GM12878 (cell line): ENCODE measurements around the gene ARFIP1. TPM values are rescaled to one million over a fixed set of nuclear protein-coding genes. Genes with fewer than 3 reads are reported as not detected.

Experiments
- ATAC-seq: fragments of 200-7000 bp; cut with Tn5 transposase; 3 replicates; pipeline ENCODE4 v1.9.1; 2020; ENCODE audit warnings: mild to moderate bottlenecking, moderate library complexity
- BruUV-seq: library from RNA; stranded (reverse); fragments of 400-500 nt; replicated peaks from 2 replicates; lab custom pipeline; 2021; lab: Mats Ljungman, UMichigan
- CTCF ChIA-PET: fragments of 300-600 bp; sonication (Branson Sonifier 250); formaldehyde crosslinking; extraction: SDS; loops from one replicate; lab custom pipeline; 2021; ENCODE audit warnings: inconsistent platforms; lab: Yijun Ruan, JAX
- POLR2A ChIA-PET: fragments of 350-600 bp; formaldehyde crosslinking; extraction: SDS; loops from one replicate; lab custom pipeline; 2021; ENCODE audit warnings: inconsistent platforms; lab: Charles Lee
- RAD21 ChIA-PET: fragments of 300-600 bp; sonication (Branson Sonifier 250); formaldehyde crosslinking; loops from one replicate; lab custom pipeline; 2023; ENCODE audit warnings: antibody characterized with exemption; ENCODE audit not compliant: unreplicated experiment; lab: Charles Lee
- SMC1A ChIA-PET: fragments of 300-600 bp; sonication (Branson Sonifier 250); formaldehyde crosslinking; loops from one replicate; lab custom pipeline; 2023; ENCODE audit not compliant: unreplicated experiment, uncharacterized antibody; lab: Charles Lee
- DNase-seq: peaks from one replicate; pipeline ENCODE4 v3.0.0-alpha.2; 2011; ENCODE audit warnings: low read depth, low spot score
- FAIRE-seq: peaks from 3 replicates; lab custom pipeline; 2011; peaks lifted over from hg19 to GRCh38; lab: Jason Lieb, UNC
- H2AFZ ChIP-seq: 2 replicates; pipeline ENCODE4 v1.6.0; 2011; ENCODE audit warnings: low read depth, low read length, control low read depth; ENCODE audit not compliant: control insufficient read depth
- H3K27ac ChIP-seq: 2 replicates; pipeline ENCODE4 v1.5.1; 2011; ENCODE audit warnings: control low read depth; ENCODE audit not compliant: control insufficient read depth, insufficient read depth
- H3K27me3 ChIP-seq, 2 experiments: replicated peaks in 1 of 2; 2 replicates each; pipeline versions ENCODE4 v1.6.0 to v1.6.1; 2011; ENCODE audit warnings: low read length in 1 of 2; ENCODE audit not compliant: control insufficient read depth in 2 of 2, insufficient read depth in 2 of 2
- H3K36me3 ChIP-seq, 2 experiments: 2 replicates each; pipeline ENCODE4 v1.5.1; 2011; ENCODE audit warnings: low read length in 1 of 2; ENCODE audit not compliant: control insufficient read depth in 2 of 2, insufficient read depth in 2 of 2
- H3K4me1 ChIP-seq: 2 replicates; pipeline ENCODE4 v1.6.1; 2011; ENCODE audit warnings: mild to moderate bottlenecking, low read length, moderate library complexity, mixed read lengths; ENCODE audit not compliant: control insufficient read depth, insufficient read depth
- H3K4me2 ChIP-seq: 2 replicates; pipeline ENCODE4 v1.6.0; 2011; ENCODE audit warnings: control low read depth; ENCODE audit not compliant: control insufficient read depth, insufficient read depth
- H3K4me3 ChIP-seq: fragments of 200-600 bp; sonication (generic); 2 replicates; pipeline ENCODE4 v1.5.1; 2016
- H3K79me2 ChIP-seq: 2 replicates; pipeline ENCODE4 v1.6.0; 2011; ENCODE audit warnings: low read length; ENCODE audit not compliant: control insufficient read depth, insufficient read depth
- H3K9ac ChIP-seq: 2 replicates; pipeline ENCODE4 v1.8.0; 2011; ENCODE audit warnings: low read length, control low read depth, mixed read lengths; ENCODE audit not compliant: control insufficient read depth, insufficient read depth
- H3K9me3 ChIP-seq: replicated peaks from 3 replicates; pipeline ENCODE4 v1.5.1; 2011; ENCODE audit warnings: mild to moderate bottlenecking, low read length; ENCODE audit not compliant: control insufficient read depth, insufficient read depth
- H4K20me1 ChIP-seq: 2 replicates; pipeline ENCODE4 v1.6.0; 2011; ENCODE audit not compliant: control insufficient read depth, insufficient read depth
- CREM ChIP-seq: IDR thresholded peaks from 2 replicates; pipeline ENCODE4 v1.6.1; 2014; ENCODE audit warnings: antibody characterized with exemption, low read depth
- ETV6 ChIP-seq, 2 experiments: fragments of 450-650 bp in 1 of 2; IDR thresholded peaks in 1 of 2; conservative IDR thresholded peaks in 1 of 2; 2 replicates each; pipeline ENCODE4 v1.6.1; 2014; ENCODE audit warnings: antibody characterized with exemption in 1 of 2, borderline replicate concordance in 1 of 2, low read depth in 1 of 2, mild to moderate bottlenecking in 1 of 2, moderate library complexity in 1 of 2
- NBN ChIP-seq: fragments of 450-650 bp; IDR thresholded peaks from 2 replicates; pipeline ENCODE4 v1.6.1; 2016
- NR2C2 ChIP-seq: IDR thresholded peaks from 2 replicates; pipeline ENCODE4 v1.6.1; 2011; ENCODE audit warnings: borderline replicate concordance, low read depth; ENCODE audit not compliant: control insufficient read depth, insufficient read length
- POLR2A ChIP-seq: IDR thresholded peaks from 2 replicates; pipeline ENCODE4 v1.6.1; 2011; ENCODE audit warnings: low read depth, mild to moderate bottlenecking, low read length
- POU2F2 ChIP-seq: IDR thresholded peaks from 3 replicates; pipeline ENCODE4 v1.6.1; 2011; ENCODE audit warnings: low read depth, mild to moderate bottlenecking, low read length, borderline replicate concordance
- RUNX3 ChIP-seq: IDR thresholded peaks from 2 replicates; pipeline ENCODE4 v1.6.1; 2012; ENCODE audit warnings: low read length, inconsistent platforms
- SPI1 ChIP-seq: IDR thresholded peaks from 2 replicates; pipeline ENCODE4 v1.6.1; 2011; ENCODE audit warnings: low read depth, mild to moderate bottlenecking, low read length, moderate library complexity, borderline replicate concordance; ENCODE audit not compliant: insufficient read depth
- TCF12 ChIP-seq: IDR thresholded peaks from 2 replicates; pipeline ENCODE4 v1.6.1; 2011; ENCODE audit warnings: low read depth, mild to moderate bottlenecking, low read length
- YY1 ChIP-seq: IDR thresholded peaks from 2 replicates; pipeline ENCODE4 v1.6.1; 2011; ENCODE audit warnings: low read depth, mild to moderate bottlenecking, low read length
- WGBS: methylation state at CpG from one replicate; pipeline ENCODE4 v1.1.6; 2016; ENCODE audit warnings: low lambda C conversion rate; ENCODE audit not compliant: insufficient replicate concordance, insufficient coverage; ENCODE audit errors: missing lambda C conversion rate; 5-methylcytosine and 5-hydroxymethylcytosine counted together
- in situ Hi-C: fragments of 300-500 bp; cut with MboI; formaldehyde crosslinking; loops from 9 replicates; pipeline ENCODE4 v1.14.3; 2018; ENCODE audit warnings: mixed read lengths
- intact Hi-C: fragments of 100-400 bp; cut with micrococcal nuclease; formaldehyde crosslinking; loops from one replicate; pipeline ENCODE4 v1.14.2; 2022; ENCODE audit not compliant: unreplicated experiment
- polyA plus RNA-seq, 11 experiments: library from polyadenylated mRNA; depleted of rRNA in 4 of 11; unstranded in 6 of 11; stranded (reverse) in 5 of 11; fragments of >200 nt; fragmentation: Nextera tagmentation in 4 of 11; fragmentation: Illumina TruSeq in 1 of 11; extraction: Ambion mirVana in 4 of 11; extraction: Trizol in 1 of 11; gene quantifications; 1 replicate in 1 of 11; 2 replicates in 10 of 11; pipeline versions ENCODE4 v1.2.1 to v1.2.3, GENCODE V29; 2011 to 2016; ENCODE audit warnings: inconsistent platforms in 2 of 11, missing spikeins in 2 of 11, low read depth in 1 of 11
- total RNA-seq, 4 experiments: library from RNA; depleted of rRNA in 3 of 4; stranded (reverse); fragments of >200 nt in 3 of 4; fragmentation: Illumina TruSeq in 1 of 4; extraction: Trizol in 1 of 4; gene quantifications; 2 replicates each; pipeline versions ENCODE4 v1.2.1 to v1.2.3, GENCODE V29; 2013 to 2021
- TF ChIP-seq, protein P1 (sequence below): fragments of 450-650 bp; IDR thresholded peaks from 2 replicates; pipeline ENCODE4 v1.6.1; 2016; ENCODE audit warnings: mild to moderate bottlenecking

The ARFIP1 gene
- total and polyA plus RNA-seq, 10 of the 15 experiments (the other 5 are each of a cell fraction or from before 2014, with no cell fraction given) = 9.5 to 21.7 (median 15.4) TPM

DNA sequence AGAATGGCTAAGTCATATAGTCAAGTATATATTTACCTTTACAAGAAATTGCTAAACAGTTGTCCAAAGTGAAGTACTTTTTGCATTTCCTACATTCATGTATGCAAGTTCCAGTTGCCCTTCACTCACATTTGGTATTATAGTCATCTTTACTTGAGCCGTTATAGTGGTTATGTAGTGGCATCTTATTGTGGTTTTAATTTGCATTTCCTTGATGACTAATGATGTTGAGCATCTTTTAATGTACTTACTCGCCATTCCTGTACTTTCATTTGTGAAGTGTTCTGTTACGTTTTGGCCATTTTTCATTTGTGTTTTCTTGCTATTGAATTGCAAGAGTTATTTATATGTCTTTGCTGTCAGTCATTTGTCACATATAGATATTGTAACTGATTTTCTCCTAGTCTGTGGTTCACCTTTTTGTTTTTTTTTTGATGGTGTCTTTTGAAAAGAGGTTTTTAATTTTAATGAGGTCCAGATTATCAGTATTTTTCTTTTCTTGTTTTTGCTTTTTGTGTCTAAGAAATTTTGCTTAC, 27.6 kb downstream of the ARFIP1 start:
- in situ Hi-C loops (no loop called here), intact Hi-C loops (no loop called here)
- H3K4me1 ChIP-seq = no peaks in the 10 kb centered on the region
- peaks cover 2% of the 10 kb centered on the region; the same call in 1 of the 2 replicates for H3K79me2 ChIP-seq
- peak; percentile 86 for ATAC-seq
- H3K27me3 ChIP-seq = no peaks in the 10 kb centered on the region
- SMC1A ChIA-PET = interaction anchor here (0.6 to 3.0 kb wide), 3 partner anchors 9 to 39 kb away, joined by 3 to 10 read pairs (median 3); no protein-coding TSS in a partner anchor
- no peak overlapping the region for H3K9ac ChIP-seq
- H2AFZ ChIP-seq = no peak overlapping the region
- DNase-seq = peak; percentile 9
- POLR2A ChIA-PET = interaction anchor here (0.6 kb wide), 1 partner anchor 701 kb away, joined by 3 read pairs; no protein-coding TSS in a partner anchor
- 19% methylated on average over 3 of the region's 3 CpGs for WGBS
- no peaks in the 10 kb centered on the region; the same call in 2 of the 3 replicates for H3K9me3 ChIP-seq
- no TSS peak for BruUV-seq
- TF ChIP-seq ETV6 (conservative IDR thresholded peaks at IDR 0.05 in 1 of 2, IDR thresholded peaks at IDR 0.05 in 1 of 2; ENCODE audit: borderline replicate concordance in 1 of 2, low read depth in 1 of 2) (peak in 1 of 2 experiments; percentile 47; a peak in 1 of 4 replicates), TCF12 (no peak), POLR2A (no peak), NBN (no peak), POU2F2 (peak; percentile 34; the same call in 1 of the 3 replicates), CREM (no peak), SPI1 (no peak), YY1 (no peak), RUNX3 (peak; percentile 67), NR2C2 (no peak)
- TF ChIP-seq, protein P1, sequence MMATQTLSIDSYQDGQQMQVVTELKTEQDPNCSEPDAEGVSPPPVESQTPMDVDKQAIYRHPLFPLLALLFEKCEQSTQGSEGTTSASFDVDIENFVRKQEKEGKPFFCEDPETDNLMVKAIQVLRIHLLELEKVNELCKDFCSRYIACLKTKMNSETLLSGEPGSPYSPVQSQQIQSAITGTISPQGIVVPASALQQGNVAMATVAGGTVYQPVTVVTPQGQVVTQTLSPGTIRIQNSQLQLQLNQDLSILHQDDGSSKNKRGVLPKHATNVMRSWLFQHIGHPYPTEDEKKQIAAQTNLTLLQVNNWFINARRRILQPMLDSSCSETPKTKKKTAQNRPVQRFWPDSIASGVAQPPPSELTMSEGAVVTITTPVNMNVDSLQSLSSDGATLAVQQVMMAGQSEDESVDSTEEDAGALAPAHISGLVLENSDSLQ = peak; percentile 79
- H3K4me3 ChIP-seq = no peak overlapping the region
- FAIRE-seq = no peak
- no peak overlapping the region for H3K4me2 ChIP-seq
- H3K36me3 ChIP-seq = no peaks in the 10 kb centered on the region
- H4K20me1 ChIP-seq = no peaks in the 10 kb centered on the region
- RAD21 ChIA-PET = no interaction called here
- CTCF ChIA-PET = interaction anchor here (0.9 kb wide), 1 partner anchor 702 kb away, joined by 4 read pairs; no protein-coding TSS in a partner anchor
- H3K27ac ChIP-seq = no peak overlapping the region
